GM21381 (cell line): ENCODE data around the gene AP1S1.

Source experiments
- ATAC-seq: cut with Tn5 transposase; IDR thresholded peaks from one replicate; pipeline ENCODE4 v1.9.1; 2021; ENCODE audit warnings: mild to moderate bottlenecking, moderate library complexity; ENCODE audit not compliant: unreplicated experiment

AP1S1 gene

DNA sequence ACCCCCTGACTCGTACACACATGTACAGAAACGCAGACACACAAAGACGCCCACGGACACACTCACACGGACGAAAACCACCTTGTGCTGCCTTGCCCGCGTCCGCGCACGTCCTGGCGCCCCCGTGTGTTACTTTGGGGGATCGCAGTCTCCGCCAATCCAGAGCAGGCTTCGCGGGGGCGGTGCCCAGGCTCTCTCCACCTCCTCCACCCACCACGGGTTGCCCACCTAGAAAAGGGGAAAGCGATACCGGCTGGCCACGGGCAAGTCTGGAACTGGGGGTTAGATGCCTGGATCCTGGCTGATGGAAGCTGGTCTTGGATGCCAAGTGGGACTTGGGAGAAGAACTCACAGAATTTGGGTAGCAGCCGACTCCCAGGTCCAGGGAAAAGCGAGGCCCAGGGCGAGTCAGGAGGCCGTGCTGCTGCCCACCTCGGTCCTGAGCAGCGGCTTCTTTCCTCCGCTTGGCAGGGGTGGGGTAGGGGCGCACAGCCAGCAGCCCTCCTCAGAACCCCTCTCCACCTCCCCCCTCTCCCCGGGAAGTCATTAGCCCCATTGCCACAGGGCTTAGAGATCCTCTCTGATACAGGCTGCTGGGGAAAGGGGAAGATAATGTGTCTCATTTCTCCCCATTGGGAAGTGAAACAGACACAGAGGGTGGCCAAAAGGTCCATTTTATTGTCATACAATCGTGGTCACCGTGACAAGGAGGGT is 15.7 kb downstream of the AP1S1 start:
- no peak for ATAC-seq

DNA sequence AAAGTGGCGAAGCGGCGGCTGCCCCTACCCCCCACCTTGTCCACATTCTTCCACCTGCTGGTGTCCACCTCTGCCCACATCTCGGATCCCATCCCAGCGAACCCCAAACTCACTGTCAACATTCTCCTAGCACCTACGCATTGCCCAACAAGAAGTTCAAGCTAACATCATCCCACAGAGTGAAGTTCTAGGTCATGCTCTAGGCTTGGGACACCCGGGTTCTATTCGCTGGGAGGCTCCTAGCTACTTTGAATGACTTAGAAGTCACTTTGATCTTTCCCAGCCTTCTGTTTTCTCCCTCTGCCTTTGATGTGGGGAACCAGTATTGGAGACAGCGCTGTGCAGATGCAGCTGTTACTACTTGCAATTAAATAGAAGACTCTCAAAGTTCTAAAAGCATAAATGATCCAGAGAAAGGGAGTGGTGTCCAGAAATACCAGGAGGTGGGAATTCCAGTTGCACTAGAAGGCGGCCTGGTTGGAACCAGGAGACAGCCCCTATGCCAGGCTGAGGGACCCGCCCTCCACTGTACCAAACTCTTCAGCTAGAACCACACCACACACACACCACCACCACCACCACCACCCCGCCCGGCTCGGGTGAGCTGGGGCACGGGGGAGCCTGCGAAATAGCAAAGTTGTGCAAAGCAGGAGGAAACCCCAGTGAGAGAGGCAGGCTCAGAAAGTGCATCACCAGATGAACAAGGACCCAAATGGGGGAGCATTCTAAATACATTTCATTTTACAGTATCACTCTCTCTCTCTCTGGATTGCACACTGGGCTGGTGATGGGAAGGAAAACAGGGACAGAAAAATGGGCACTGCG is 16.6 kb downstream of the AP1S1 start:
- no peak for ATAC-seq

DNA sequence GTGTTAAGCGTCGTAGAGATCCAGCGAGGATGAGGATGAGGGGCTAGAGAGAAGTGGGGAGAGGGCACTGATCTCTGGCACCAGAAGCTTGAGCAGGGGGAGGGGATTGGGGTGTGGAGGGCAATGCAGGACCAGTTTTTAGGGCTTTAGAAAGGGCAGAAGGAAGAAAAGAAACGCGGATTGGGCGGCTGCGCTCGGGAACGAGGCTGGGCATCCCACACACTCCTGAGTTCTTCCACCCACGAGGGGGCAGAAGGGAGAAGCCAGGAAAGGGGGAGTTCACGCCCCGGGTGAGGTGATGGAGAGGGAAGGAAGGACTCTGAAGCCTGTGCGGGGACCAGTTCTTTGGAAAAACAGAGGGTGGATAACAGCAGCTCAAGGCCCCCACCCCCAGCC is 17.2 kb downstream of the AP1S1 start:
- no peak for ATAC-seq

DNA sequence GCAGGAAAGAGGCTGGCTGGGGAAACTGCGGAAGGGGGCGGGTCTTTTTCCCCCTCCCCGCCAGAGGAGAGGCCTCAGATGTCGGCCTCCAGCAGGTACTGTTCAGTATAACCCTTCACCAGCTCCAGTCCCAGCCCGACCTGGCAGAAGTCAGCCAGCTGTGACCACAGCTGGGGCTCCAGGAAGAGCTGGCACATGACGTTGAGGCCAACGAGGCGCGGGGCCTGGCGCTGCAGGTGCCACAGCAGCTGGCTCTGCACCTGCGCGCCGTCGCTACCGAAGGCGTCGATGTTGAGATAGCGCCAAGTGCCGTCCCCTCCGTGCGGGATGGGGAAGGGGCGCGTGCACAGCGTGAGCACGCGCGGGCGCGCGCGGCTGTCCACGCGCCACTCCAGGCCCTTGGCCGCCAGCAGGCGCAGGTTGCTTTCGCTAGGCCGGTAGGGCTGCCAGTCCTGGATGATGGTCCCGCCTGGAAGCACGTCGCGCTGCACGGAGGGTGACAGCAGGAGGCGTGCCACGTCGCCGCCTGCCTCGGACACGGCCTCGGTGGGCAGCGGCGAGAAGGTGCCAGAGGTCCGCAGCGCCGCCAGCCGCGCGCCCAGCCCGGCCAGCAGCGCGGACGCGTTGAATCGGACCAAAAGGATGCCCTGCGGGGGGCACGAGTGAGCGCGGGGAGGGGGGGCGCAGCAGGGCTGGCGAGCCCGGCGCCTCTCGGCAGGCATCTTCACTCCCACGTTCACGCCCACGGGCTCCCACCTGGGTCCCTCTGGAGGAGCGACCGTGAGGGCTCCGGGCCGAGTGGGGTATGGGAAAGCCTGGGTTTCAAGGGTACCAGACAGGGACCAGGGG is 18.0 kb downstream of the AP1S1 start:
- no peak for ATAC-seq

DNA sequence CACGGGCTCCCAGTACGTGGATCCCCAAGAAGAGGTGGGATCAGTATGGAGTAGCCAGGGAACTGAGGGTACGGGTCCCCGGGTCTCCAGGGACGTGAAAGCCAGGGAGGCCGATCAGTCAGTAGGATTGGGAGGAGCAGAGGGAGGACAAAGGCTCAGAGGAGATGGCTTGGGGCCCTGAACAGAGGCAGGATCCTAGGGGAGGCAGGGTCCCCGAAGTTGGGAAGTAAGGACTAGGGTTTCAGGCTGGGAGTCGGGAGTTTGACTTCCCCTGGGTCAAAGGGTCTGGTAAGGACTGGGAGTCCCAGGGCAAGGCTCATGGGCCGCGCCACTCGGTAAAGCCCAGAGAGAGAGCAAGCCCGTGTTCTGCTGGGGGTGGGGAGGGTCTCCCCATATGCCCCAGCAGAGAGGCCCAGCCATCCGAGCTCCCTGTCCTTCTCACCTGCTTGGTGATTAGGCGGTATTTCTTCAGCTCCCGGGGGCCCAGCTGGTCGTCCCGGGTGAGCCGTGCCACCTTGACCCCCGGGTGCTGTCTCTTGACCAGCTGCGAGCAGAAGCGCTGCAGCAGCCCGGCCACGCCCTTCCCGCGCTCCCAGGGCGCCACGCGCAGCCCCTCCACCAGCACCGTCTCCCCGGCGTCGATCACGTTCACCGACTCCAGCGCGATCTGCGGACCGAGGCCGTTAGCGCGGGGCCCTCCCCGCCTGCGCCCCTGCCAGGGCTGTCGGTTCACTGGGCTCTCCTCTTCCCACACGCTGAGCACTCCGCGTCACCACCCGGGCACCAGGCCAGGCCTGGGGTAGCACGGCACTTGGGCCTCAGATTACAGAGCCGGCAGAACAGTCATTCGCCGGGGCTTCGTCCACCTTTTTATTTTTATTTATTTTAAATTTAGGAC is 18.8 kb downstream of the AP1S1 start:
- no peak for ATAC-seq

DNA sequence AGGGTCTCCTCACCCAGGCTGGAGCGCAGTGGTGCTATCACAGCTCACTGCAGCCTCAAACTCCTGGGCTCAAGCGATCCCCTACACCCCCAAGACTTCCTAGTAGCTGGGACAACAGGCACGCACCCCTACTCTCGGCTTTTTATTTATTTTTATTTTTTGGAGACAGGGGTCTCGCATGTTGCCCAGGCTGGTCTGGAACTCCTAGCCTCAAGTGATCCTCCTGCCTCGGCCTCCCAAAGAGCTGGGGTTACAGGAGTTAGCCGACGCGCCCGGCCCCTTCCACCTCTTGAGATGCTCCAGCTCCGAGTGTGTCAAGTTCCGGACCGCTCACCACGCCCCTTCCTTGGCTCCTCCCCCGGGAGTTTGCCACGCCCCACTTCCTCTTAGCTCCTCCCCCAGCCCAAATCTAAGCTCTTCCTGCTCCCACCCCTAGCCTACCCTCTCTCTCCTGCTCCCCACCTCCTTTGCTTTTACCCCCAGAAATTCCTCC is 19.5 kb downstream of the AP1S1 start:
- no peak for ATAC-seq

DNA sequence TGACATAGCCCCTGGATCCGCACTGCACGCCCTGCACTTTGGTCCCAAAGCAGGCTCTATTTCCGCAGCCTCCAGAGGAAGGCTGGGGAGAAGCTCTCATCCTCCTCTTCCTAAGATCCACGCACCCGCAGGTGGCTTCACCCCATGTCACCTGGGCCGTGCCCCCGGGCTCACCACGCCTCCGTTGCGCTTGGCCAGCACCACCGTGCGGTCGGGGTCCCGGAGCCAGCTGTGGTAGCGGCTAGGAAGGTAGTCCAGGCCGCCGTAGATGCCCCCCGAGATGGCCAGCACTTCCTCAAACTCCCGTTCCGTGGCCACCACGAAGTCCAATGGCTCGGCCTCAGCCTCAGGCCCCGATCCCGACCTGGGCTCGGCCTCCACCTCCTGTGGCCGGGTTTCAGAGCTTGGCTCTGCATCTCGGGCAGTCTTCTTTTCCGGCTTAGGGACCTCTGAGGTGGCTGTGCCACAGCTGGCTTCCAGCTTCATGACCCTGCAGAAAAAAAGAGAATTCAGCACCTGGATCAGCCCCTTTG is 20.1 kb downstream of the AP1S1 start:
- no peak for ATAC-seq

DNA sequence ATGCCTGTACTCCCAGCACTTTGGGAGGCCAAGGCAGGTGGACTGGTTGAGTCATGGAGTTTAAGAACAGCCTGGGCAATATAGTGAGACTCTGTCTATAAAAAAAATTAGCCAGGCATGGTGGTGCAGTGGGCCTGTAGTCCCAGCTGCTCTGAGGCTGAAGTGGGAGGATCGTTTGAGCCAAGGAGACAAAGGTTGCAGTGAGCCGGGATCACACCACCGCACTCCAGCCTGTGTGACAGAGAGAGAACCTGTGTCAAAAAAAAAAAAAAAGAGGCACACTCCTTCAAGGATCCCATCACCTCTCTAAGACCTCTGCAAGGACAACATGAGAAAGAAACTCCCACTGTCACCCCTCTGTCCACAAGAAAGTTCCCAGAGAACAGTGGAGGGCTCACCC is 21.4 kb downstream of the AP1S1 start:
- no peak for ATAC-seq

DNA sequence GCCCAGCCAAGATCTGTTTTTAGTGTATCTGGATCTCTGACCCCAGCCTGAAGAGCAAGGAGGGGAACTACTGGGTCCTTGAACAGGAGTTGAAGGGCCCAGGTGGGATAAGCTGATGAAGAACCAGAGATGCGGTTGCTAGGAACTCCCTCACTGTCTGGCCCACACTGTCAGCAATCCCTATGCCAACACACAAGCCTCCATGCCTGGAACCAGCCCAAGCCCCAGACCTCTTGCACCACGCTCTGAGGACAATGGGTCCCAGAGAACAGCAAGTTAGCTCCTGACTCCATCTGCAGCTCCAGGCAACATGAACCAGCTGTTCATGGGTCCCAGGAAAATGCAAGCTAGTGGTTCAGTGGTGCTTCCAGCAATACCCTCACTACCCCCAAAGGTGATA is 23.4 kb downstream of the AP1S1 start:
- ATAC-seq: no peak

DNA sequence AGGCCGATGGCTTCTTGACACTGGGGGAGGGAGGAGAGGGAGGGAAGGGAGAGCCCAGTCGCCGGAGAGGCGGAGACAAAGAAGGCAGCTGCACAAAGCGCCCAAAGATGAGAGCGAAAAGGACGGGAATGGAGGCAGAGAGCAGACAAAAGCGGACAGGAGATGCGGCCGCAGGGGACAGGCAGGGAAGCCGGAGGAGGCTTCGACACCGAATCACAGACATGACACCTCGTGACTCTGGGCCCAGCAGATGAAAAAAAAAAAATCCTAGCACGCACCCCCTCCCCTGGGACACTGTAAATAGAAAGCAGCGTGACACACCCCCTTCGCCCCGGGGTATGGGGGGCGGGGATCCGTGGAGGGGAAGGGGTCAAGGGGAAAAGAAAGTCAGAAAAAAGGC is 24.8 kb downstream of the AP1S1 start:
- no peak for ATAC-seq

DNA sequence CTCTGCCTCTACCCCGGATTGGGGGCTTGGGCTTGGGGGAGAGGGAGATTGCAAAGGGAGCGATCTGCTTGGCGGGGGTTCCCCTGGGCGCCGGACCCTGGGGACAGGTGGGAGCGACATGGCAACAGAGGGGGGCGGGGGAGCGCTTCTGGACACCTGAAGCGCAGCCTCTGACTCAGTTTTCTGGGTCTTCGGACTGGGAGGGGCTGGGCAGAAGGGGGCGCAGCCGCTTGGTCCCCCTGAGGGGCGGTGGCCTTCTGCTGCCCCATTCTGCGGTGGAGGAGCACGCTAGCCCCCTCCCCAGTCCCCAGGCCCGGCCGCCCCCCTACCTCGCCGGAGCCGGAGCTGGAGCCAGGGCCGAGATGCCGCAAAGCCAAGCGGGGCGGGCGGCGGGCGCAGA is 25.4 kb downstream of the AP1S1 start:
- ATAC-seq: no peak

DNA sequence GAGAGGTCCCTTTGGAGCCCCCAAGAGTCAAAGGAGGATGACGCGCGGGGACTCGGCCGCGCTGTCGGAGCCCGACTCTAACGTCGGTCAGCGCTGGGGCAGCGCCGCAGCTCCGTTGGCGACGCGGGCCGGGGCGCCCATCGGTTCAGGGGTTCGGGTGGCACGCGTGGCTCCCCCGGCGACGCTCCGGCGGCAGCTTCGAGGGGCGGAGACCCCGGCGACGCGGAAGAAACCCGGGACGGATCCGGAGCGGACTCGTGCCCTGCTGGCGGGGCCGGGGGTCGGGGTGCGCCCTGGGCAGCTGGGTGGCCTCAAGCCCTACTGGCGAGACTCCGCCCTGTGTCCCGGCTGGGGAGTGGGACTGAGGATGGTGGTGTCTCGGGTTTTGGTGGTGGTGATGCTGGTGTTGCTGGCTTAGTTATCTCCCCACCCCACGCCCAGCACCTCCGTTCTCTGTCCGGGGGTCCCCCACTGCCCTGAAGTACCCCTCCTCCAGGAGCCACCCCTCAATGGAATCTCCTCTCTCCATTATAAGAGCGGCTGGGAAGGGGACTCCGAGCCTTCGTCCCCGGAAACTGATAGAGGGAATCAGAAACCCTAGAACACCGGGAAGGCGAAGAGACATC is 26.0 kb downstream of the AP1S1 start, which contains the start of gene NAT16:
NAT16 (minus strand) TSS at position 164 of the 626 bp plus-strand sequence. CDS start 5,486 bp downstream, outside the sequence.
- ATAC-seq: no peak

DNA sequence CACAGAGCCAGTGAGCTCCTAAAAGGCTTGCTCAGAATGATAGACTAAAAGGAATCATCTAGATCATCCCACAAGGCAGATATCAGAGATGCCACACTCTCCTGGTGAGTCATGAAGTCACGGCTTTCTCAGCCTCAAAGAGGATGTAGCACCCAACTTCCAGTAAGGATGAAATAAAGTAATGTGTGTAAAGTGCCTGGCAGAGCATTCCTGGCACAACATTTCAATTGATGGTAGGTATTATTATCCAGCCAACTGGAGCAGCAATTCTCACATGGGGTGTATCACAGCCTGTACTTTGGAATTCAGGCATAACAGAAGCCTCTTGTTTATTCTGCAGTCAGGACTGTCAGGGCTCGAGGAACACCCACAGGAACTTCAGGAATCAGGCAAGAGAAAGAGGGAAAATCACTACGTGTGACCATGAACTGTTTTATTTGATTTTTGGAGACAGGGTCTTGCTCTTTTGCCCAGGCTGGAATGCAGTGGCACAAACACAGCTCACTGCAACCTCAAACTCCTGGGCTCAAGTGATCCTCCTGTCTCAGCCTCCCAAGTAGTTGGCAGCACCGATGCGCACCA is 31.1 kb downstream of the AP1S1 start:
- no peak for ATAC-seq

DNA sequence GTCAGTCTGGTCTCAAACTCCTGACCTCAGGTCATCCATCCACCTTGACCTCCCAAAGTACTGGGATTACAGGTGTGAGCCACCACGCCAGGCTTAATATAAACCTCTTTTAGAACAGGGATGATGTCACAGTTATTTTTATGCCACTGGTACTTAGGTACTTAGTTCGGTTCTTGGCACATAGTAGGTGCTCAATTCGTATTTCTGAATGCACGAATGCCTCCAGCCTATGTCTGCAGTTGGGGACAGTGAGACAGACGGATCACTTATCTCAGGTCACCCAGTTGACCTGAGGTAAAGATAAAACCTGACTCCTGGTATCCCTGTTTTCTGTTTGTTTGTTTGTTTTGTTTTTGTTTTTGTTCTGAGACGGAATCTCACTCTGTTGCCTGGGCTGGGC is 31.9 kb downstream of the AP1S1 start:
- ATAC-seq: no peak

DNA sequence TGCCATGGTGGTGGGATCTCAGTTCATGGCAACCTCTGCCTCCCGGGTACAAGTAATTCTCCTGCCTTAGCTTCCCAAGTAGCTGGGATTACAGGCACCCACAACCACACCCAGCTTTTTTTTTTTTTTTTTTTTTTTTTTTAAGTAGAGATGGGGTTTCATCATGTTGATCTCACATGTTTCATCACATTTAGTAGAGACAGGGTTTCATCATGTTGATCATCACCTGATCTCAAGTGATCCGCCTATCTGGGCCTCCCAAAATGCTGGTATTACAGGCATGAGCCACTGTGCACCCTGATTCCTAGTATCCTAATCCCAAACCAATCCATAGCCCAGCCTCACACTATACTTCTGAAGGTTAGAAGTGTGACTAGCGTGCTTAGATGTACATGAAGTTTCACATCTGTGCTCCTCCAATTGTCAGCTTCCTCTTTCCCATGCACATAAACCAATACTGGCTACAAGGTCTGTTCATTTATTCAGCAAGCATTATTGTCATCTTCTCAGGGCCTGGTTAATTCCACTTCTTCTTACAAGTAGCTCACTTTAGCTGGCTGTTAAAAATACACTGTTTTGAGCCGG is 32.7 kb downstream of the AP1S1 start:
- ATAC-seq: no peak

DNA sequence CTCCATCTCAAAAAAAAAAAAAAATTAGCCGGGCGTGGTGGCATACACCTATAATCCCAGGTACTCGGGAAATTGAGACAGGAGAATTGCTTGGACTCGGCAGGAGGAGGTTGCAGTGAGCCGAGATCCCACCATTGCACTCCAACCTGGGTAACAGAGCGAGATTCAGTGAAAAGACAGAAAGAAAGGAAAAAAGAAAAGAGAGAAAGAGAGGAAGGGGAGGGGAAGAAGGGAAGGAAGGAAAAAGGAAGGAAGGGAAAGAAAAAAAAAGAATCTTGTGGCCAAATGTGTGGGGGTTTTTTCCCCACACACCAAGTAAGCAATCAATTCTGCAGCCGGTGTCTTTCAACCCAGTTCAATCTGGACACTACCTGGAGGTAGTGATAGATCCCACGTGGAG is 34.8 kb downstream of the AP1S1 start:
- ATAC-seq: no peak

DNA sequence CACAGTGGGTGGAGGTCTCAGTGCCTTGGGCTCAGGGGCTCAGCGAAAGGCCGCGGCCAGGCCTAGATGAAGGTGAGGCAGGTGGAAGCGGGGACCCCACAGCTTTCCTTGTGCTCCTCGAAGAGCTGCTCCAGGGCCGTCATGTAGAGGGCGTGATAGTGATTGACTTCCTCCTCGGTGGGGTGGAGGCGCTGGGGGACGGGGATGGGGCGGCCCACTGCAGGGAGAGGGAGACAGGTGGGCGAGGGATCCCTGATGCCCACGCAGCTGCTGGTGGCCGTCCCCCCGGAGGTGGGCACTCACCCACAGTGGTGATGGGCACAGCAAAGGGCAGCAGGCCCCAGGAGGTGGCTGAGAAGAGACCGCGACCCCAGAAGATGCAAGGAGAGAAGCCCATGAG is 41.6 kb downstream of the AP1S1 start:
- ATAC-seq: no peak

DNA sequence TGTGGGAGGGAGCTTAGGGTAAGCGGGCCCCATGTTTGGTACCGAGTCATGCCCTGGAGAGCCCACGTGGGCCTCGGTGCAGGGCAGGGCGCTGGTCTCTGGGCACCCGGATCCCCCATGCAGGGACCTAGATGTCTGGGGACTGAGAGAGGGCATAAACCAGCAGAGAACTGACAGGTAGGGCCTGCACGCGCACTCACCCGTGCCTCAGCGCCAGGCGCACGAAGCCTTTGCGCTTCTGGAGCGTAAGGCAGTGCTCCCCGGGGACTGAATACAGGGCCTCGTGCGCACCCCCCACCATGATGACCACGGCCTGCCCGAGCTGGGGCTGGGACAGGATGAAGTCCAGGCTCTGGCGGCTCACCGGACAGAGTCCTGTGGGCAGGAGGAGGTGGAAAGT is 43.7 kb downstream of the AP1S1 start:
- no peak for ATAC-seq

DNA sequence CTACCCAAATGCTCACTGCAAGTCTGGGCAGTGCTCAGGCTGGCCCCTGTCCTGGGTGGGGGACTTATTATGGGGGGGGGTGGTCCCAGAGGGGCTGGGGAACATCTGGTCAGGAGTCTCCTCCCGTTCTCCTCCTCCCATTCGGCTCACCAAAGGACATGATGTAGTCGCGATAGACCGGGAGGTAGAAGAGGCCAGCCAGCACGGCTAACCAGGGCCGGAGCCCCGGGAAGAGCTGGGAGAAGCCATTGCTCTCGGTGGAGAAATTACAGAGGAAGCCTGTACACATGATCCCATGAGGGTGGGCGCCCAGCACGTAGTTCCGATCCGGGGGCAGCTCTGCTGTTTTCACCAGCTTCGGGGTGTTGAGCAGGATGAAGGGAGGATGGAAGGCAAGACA is 44.2 kb downstream of the AP1S1 start:
- ATAC-seq: no peak
